Effector memory CD4-positive, alpha-beta T cell (primary cell): ENCODE measurements around the gene COG6.

ENCODE experiments used
- DNase-seq, 3 donors: peaks; one replicate each; pipeline ENCODE4 v3.0.0-alpha.2; 2020
- H3K27ac ChIP-seq: 2 replicates; pipeline ENCODE4 v1.7.0; 2013; ENCODE audit warnings: mild to moderate bottlenecking, low read length, moderate library complexity; ENCODE audit not compliant: insufficient read depth, poor library complexity, severe bottlenecking
- H3K27me3 ChIP-seq: replicated peaks from 2 replicates; pipeline ENCODE4 v1.7.0; 2013; ENCODE audit warnings: mild to moderate bottlenecking, low read length; ENCODE audit not compliant: insufficient read depth, control insufficient read depth, poor library complexity, severe bottlenecking
- H3K36me3 ChIP-seq: 2 replicates; pipeline ENCODE4 v1.7.0; 2013; ENCODE audit warnings: mild to moderate bottlenecking, low read length, moderate library complexity; ENCODE audit not compliant: control insufficient read depth, insufficient read depth
- H3K4me1 ChIP-seq: 2 replicates; pipeline ENCODE4 v1.7.0; 2013; ENCODE audit warnings: low read length, mild to moderate bottlenecking; ENCODE audit not compliant: control insufficient read depth, insufficient read depth, poor library complexity, severe bottlenecking
- H3K4me3 ChIP-seq: 2 replicates; pipeline ENCODE4 v1.7.0; 2013; ENCODE audit warnings: low read length, low read depth, mild to moderate bottlenecking; ENCODE audit not compliant: insufficient read depth, poor library complexity, severe bottlenecking
- H3K9me3 ChIP-seq: 2 replicates; pipeline ENCODE4 v1.7.0; 2013; ENCODE audit warnings: mild to moderate bottlenecking, low read length, moderate library complexity; ENCODE audit not compliant: control insufficient read depth

The COG6 gene

DNA sequence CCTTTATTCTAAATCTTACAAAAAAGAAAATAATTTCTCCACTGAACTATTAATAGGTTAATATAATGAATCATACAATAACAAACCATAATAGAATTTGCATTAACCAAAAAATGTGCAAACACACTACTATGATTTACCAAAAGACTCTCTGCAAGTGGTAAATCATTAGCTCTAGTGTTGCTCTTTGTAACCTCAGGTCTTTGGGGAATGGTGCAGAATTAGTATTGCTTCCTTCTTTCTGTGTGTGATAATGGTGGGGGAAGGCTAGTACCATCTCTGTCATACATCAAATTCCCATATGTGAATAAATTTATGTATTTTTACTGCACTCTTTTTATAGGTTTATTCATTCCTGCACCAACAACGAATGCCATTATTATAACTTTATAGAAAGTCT is 105.1 kb downstream of the COG6 start:
- Histone ChIP-seq H3K4me3 (no peak overlapping the region), H3K9me3 (no peaks in the 10 kb centered on the region), H3K27ac (no peak overlapping the region), H3K36me3 (no peaks in the 10 kb centered on the region), H3K27me3 (no peaks in the 10 kb centered on the region), H3K4me1 (no peaks in the 10 kb centered on the region)
- DNase-seq: no peak

DNA sequence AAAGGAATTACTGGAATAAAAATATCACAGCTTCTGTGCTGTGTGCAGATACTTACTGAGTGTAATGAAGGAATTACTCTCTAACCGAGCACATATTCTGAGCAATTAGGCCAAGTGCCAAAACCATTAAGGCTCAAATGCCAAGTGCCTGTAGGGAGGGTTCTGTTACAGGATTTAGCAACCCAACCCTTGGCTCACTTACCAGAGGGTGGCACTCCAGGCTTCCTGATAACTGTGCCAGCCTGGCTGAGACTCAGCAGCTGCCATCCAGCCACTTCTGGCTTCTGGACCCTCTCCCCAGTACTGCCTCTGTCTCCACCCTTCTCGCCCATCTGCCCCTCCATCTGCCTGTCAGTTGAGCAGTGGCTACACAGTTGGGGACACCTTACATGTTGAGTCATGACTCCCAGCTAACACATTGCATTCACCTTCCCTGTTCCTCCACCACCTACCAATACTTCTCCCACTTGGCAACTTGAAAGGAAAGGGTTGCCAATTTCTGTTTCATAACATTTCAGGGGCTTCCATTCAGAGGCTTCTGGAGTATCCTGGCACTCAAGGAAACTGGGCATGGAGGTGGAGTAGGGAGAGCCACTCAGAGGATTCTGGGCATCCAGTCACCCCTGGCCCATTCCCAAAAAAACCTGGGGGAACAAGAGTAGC is 110.5 kb downstream of the COG6 start:
- no peak overlapping the region for H3K4me3 ChIP-seq
- H3K9me3 ChIP-seq: no peaks in the 10 kb centered on the region
- peaks cover 4% of the 10 kb centered on the region for H3K4me1 ChIP-seq
- H3K27me3 ChIP-seq: no peaks in the 10 kb centered on the region
- no peak overlapping the region for H3K27ac ChIP-seq
- H3K36me3 ChIP-seq: no peaks in the 10 kb centered on the region
- DNase-seq: no peak

DNA sequence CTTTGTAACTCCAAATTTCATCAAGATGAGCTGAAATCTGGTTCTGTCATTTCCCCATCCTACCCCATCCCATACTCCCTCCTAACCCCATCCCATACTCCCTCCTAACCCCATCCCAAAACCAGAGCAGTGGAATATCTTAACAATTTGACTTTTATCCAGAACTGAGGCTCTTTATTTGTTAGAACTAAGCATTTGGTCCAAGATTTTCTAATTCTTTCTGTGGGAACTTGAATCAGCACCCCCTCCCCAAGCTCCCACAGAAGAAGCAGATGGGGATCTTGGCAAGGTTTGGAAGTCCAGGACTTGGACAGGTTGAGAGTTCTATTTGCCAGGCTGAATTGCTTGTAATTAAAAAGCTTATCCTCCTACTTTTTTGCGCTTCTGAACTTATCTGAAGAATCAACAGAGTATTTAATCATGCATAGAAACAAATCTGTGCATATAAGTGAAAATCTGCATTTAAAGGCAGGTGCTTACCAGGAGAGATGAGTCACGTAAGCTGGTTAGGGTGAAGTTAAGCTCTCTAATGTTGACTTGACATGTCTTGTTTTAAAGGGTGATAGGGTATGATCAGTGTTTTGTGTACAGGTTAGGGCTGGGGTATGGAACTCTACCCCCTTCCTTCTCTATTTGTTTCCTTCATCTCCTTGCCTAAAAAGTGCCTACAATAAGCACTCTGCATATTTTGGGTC is 111.1 kb downstream of the COG6 start:
- no peaks in the 10 kb centered on the region for H3K36me3 ChIP-seq
- DNase-seq: no peak
- peaks cover 4% of the 10 kb centered on the region for H3K4me1 ChIP-seq
- no peak overlapping the region for H3K27ac ChIP-seq
- no peaks in the 10 kb centered on the region for H3K27me3 ChIP-seq
- H3K9me3 ChIP-seq: no peaks in the 10 kb centered on the region
- H3K4me3 ChIP-seq: no peak overlapping the region

DNA sequence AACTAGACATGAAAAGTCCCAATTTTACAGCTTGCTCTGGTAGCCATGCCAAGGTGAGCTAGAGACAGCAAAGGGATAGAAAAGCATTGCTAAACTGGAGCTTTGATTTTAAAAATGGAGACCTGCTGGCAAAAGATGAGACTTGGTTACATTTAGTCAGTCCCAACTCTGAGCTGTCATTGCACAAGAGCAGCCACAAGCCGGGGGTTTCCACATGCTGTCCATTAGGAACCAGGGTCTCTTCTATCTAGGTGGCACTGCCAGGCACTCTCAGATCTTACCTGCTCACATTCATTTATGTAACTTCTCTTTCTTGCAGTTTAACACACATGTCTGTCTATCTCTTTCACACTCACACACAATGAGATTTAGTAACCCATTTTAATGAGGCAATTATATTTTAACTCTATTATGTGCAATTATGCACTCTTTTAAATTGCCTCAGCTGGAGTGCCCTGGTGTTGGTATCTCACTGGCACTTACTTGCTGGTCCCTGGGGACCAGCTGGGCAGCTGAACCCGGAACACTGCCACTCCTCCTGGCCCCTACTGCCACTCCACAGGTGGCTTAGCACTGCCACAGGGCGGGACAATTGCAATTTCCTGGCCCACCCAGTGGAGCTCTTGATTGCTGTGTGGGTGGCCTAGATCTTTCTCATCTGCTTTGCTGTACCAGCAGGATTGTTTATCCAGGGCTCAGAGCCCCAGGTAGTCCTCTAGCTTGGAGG is 112.5 kb downstream of the COG6 start:
- no peak overlapping the region for H3K4me3 ChIP-seq
- DNase-seq: no peak
- no peaks in the 10 kb centered on the region for H3K9me3 ChIP-seq
- no peak overlapping the region for H3K27ac ChIP-seq
- H3K4me1 ChIP-seq: peaks cover 4% of the 10 kb centered on the region
- no peaks in the 10 kb centered on the region for H3K27me3 ChIP-seq
- no peaks in the 10 kb centered on the region for H3K36me3 ChIP-seq

DNA sequence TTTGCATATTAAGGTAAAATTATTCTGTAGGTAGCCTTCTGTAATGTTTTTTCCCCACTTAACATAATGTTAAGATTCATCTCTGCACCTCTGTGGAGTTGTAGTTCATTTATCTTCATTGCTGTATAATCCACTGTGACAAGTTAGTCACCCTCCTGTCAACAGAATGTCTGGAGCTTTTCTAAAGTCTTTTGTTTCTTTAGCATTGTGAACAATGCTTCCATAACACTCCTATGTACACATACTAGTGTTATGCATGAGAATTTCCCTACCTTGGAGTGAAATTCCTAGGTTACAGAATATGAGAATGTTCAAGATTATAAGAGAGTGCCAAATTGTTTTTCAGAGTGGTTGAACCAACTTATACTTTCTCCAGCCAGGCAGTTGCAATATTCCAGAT is 113.5 kb downstream of the COG6 start:
- Histone ChIP-seq H3K4me1 (peaks cover 4% of the 10 kb centered on the region), H3K4me3 (no peak overlapping the region), H3K27me3 (no peaks in the 10 kb centered on the region), H3K27ac (no peak overlapping the region), H3K36me3 (no peaks in the 10 kb centered on the region), H3K9me3 (no peaks in the 10 kb centered on the region)
- no peak for DNase-seq

DNA sequence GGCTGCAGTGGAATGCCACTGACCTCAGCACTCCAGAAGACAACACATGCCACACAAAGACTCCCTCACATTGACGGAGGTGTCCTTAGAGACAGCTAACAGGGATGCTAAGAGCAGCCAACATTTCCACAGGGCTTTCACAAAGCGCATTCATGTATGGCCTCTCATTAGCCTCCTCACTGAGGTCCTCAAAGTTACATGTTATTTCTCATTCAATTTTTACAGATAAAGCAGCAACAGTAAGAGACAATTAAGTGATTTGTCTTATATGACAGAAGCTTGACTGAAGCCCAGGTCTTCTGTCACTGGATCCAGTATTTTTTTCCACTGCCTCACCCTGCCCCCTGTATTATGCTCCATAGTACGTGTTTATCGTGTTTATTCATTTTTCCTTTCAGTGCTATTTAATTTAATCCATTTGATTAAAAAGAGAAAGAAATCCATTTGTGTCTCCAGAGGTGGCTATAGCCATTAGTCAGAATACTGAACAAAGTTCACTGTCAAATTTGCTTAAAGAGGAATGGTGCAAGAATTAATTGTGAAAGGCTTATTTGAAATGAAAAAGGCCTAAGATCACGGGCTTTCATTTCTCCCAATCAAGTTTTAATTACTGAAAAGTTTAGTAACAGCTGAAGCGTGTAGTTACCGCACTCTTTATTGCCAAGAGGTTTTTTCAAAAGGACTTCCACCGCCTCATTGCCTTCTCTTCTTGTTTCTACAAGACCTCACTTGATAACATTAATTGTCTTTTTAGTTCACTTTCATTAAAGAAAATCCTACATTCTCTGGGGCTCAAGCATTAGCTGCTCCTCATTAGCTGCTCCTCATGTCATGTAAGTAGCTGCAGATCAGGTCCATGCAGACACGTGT is 115.0 kb downstream of the COG6 start:
- H3K4me1 ChIP-seq: peaks cover 4% of the 10 kb centered on the region
- no peaks in the 10 kb centered on the region for H3K9me3 ChIP-seq
- H3K36me3 ChIP-seq: no peaks in the 10 kb centered on the region
- no peak overlapping the region for H3K4me3 ChIP-seq
- no peak overlapping the region for H3K27ac ChIP-seq
- no peaks in the 10 kb centered on the region for H3K27me3 ChIP-seq
- no peak for DNase-seq

DNA sequence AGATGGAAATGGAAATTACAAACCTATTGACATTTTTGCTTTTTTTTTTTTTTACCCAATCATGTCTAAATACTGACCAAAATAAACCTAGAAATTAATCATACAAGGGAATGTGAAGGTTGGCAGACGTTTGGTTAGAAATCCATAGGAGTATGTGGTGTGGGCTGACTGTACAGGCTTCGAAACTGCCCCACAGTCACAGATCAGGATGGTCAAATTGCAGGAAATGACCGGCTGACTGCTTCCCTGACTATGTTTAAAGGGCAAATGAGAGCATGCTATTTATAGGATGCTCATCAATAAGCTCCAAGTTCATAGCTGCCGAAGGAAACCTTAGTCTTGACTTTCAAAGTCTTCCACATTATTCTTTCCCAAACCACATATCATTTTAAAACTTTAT is 118.4 kb downstream of the COG6 start:
- no peaks in the 10 kb centered on the region for H3K9me3 ChIP-seq

DNA sequence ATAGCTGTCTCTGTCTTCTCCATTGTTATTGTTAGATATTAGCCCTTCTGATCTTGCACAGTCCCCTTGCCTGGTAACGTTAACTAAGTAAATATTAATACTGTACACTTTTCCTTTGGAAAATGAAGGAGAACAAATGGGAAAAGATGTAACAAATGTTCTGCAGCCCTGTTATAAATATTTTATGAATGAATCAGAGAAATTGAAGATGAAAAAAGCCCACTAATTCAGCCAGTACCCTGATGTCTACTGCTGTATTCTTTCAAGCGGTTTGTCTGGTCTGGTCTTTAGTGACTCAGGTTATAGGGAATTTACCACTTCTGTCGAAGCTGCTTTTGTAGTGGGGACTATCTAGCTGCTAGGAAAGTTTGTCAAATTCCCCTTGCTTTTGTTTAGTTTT is 121.0 kb downstream of the COG6 start:
- no peaks in the 10 kb centered on the region for H3K36me3 ChIP-seq
- no peaks in the 10 kb centered on the region for H3K9me3 ChIP-seq
- peaks cover 12% of the 10 kb centered on the region for H3K4me1 ChIP-seq
- no peak for DNase-seq
- H3K4me3 ChIP-seq: no peak overlapping the region
- no peaks in the 10 kb centered on the region for H3K27me3 ChIP-seq
- H3K27ac ChIP-seq: no peak overlapping the region

More for the DNA sequence above, 118.4 kb downstream of the COG6 start:
- H3K27ac ChIP-seq: no peak overlapping the region
- H3K27me3 ChIP-seq: no peaks in the 10 kb centered on the region
- no peaks in the 10 kb centered on the region for H3K36me3 ChIP-seq
- H3K4me1 ChIP-seq: peaks cover 2% of the 10 kb centered on the region
- H3K4me3 ChIP-seq: no peak overlapping the region
- no peak for DNase-seq

DNA sequence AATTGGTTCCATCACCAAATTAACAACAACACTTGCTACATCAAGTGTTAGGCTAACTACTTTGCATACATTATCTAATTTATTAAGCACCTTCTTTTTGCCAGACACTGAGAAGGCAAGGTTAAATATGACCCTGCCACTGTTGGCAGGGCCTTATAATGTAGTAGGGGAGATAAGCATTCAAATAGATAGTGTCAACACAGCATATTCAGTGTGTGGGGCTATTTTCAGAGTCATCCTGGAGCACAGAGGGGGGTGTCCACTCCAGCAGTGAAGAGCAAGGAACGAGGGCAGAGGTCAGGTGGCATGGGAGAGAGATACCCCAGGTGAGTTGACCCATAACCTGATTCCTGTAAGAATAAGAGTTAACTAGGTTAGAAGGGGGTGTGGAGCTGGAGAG is 121.6 kb downstream of the COG6 start:
- H3K4me3 ChIP-seq: no peak overlapping the region
- no peaks in the 10 kb centered on the region for H3K27me3 ChIP-seq
- H3K36me3 ChIP-seq: no peaks in the 10 kb centered on the region
- H3K9me3 ChIP-seq: no peaks in the 10 kb centered on the region
- peaks cover 12% of the 10 kb centered on the region for H3K4me1 ChIP-seq
- H3K27ac ChIP-seq: no peak overlapping the region
- DNase-seq: no peak
